Esophagus muscularis mucosa (tissue), 3 donors: ENCODE data around the gene CD33.

Experiments
- POLR2A ChIP-seq: fragments of 450-650 bp; IDR thresholded peaks from one replicate; pipeline ENCODE4 v1.6.1; 2017; ENCODE audit warnings: antibody characterized with exemption, moderate library complexity, mild to moderate bottlenecking, low read depth
- TF ChIP-seq, protein P1 (sequence below), 3 experiments: fragments of 200-600 bp in 2 of 3; fragments of 450-650 bp in 1 of 3; sonication (generic) in 2 of 3; IDR thresholded peaks; one replicate each; pipeline ENCODE4 v1.5.1; 2017 to 2019; ENCODE audit warnings: antibody characterized with exemption in 3 of 3, mild to moderate bottlenecking in 2 of 3, moderate library complexity in 1 of 3

- no peak for TF ChIP-seq POLR2A
- TF ChIP-seq, protein P1, sequence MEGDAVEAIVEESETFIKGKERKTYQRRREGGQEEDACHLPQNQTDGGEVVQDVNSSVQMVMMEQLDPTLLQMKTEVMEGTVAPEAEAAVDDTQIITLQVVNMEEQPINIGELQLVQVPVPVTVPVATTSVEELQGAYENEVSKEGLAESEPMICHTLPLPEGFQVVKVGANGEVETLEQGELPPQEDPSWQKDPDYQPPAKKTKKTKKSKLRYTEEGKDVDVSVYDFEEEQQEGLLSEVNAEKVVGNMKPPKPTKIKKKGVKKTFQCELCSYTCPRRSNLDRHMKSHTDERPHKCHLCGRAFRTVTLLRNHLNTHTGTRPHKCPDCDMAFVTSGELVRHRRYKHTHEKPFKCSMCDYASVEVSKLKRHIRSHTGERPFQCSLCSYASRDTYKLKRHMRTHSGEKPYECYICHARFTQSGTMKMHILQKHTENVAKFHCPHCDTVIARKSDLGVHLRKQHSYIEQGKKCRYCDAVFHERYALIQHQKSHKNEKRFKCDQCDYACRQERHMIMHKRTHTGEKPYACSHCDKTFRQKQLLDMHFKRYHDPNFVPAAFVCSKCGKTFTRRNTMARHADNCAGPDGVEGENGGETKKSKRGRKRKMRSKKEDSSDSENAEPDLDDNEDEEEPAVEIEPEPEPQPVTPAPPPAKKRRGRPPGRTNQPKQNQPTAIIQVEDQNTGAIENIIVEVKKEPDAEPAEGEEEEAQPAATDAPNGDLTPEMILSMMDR (IDR thresholded peaks at IDR 0.05): no peak
Observed at GRCh38 chr19:51195616-51196015, 29.3 kb upstream of the CD33 start.
